K562 (cell line): Measurements from ENCODE around the gene AGFG2. TPM values are rescaled to one million over a fixed set of nuclear protein-coding genes. Genes with fewer than 3 reads are reported as not detected.

Experiments
- ELF4 ChIP-seq: fragments of 450-650 bp; formaldehyde crosslinking; IDR thresholded peaks from 2 replicates; pipeline ENCODE4 v1.4.0; 2022; ENCODE audit warnings: missing genetic modification characterization
- HLTF ChIP-seq: fragments of 450-650 bp; IDR thresholded peaks from 2 replicates; pipeline ENCODE4 v1.6.1; 2016
- JUNB ChIP-seq: fragments of 450-650 bp; formaldehyde crosslinking; conservative IDR thresholded peaks from 2 replicates; pipeline ENCODE4 v1.4.0; 2020; ENCODE audit warnings: mild to moderate bottlenecking
- LARP7 ChIP-seq: fragments of 450-650 bp; IDR thresholded peaks from 2 replicates; pipeline ENCODE4 v1.6.1; 2016
- PHB2 ChIP-seq: fragments of 450-650 bp; IDR thresholded peaks from 2 replicates; pipeline ENCODE4 v1.6.1; 2017; ENCODE audit warnings: low read depth
- TRIM24 ChIP-seq, 2 experiments: fragments of 450-650 bp; IDR thresholded peaks; 2 replicates each; pipeline ENCODE4 v1.6.1; 2016
- ZNF12 ChIP-seq: sonication (generic); formaldehyde crosslinking; IDR thresholded peaks from 2 replicates; pipeline ENCODE4 v1.4.0; 2020; ENCODE audit warnings: mild to moderate bottlenecking, missing genetic modification reagents
- ZNF274 ChIP-seq: IDR thresholded peaks from 2 replicates; pipeline ENCODE4 v1.6.1; 2011; ENCODE audit warnings: low read depth, mild to moderate bottlenecking, low read length, moderate library complexity, borderline replicate concordance
- polyA plus RNA-seq, 8 experiments: library from polyadenylated mRNA; depleted of rRNA in 4 of 8; stranded (reverse) in 5 of 8; unstranded in 3 of 8; fragments of >200 nt; fragmentation: Nextera tagmentation in 2 of 8; fragmentation: Illumina TruSeq in 1 of 8; extraction: Ambion mirVana in 2 of 8; extraction: Trizol in 1 of 8; gene quantifications; 2 replicates each; pipeline versions ENCODE4 v1.2.1 to v1.2.3, GENCODE V29; 2011 to 2014; ENCODE audit warnings: inconsistent platforms in 1 of 8, missing spikeins in 1 of 8
- total RNA-seq, 7 experiments: library from RNA; depleted of rRNA in 6 of 7; stranded (reverse); fragments of >200 nt in 6 of 7; fragmentation: Illumina TruSeq in 2 of 7; extraction: Trizol in 2 of 7; gene quantifications; 2 replicates each; pipeline versions ENCODE4 v1.2.1 to v1.2.3, GENCODE V29; 2011 to 2021; ENCODE audit warnings: low replicate concordance in 1 of 7
- TF ChIP-seq, protein P1 (sequence below): sonication (generic); IDR thresholded peaks from 2 replicates; pipeline ENCODE4 v1.6.1; 2016
- TF ChIP-seq, protein P2 (sequence below): fragments of 250-450 bp; sonication (Bioruptor Pico); IDR thresholded peaks from 2 replicates; pipeline ENCODE4 v1.5.0; 2020; ENCODE audit warnings: mild to moderate bottlenecking, borderline replicate concordance
- TF ChIP-seq, protein P3 (sequence below): sonication (generic); formaldehyde crosslinking; IDR thresholded peaks from 2 replicates; pipeline ENCODE4 v1.8.1; 2023; ENCODE audit warnings: missing genetic modification reagents, mild to moderate bottlenecking, borderline replicate concordance
- TF ChIP-seq, protein P4 (sequence below): sonication (generic); formaldehyde crosslinking; IDR thresholded peaks from 2 replicates; pipeline ENCODE4 v1.8.1; 2023; ENCODE audit warnings: mild to moderate bottlenecking, missing genetic modification reagents
- TF ChIP-seq, protein P5 (sequence below), 2 experiments: fragments of 450-650 bp in 1 of 2; IDR thresholded peaks; 2 replicates each; pipeline ENCODE4 v1.6.1; 2011 to 2017; ENCODE audit warnings: low read depth in 2 of 2, antibody characterized with exemption in 1 of 2, borderline replicate concordance in 1 of 2, low read length in 1 of 2, mild to moderate bottlenecking in 1 of 2, mixed read lengths in 1 of 2; ENCODE audit not compliant: control insufficient read depth in 1 of 2

The AGFG2 gene
- total and polyA plus RNA-seq, 9 of the 15 experiments (the other 6 are each of a cell fraction or from before 2014, with no cell fraction given): 0.31 to 23.1 (median 6.5) TPM

DNA sequence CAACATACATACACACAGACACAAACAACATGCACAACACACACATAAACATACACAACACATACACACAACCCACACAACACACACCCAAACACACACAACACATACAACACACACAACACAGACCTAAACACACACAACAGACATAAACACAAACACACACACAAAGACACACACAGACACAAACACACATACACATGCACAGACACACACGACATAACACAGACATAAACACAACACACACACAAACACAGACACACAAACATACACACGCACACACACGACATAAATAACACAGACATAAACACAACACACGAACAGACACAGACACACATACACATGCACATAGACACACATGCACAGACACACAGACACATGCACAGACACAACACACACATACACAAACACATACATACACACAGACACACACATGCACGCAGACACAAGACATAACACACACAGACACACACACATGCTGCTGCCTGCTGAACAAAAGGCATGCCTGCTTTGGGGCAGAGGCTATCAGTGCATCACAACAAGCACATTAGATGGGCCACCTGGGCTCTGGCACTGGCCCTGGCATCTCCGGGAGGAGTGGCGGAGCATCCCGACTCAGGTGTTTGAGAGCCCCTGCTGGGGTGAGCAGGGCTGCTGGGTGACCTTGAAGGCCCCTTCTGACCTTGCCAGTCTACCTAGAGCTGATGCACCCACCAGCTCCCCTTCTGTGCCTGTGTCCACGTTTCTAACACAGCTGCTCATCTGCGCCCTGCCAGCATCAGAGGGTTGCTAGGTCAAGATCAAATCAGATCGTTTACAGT lies 41.7 kb downstream of the AGFG2 start (continued):
- TF ChIP-seq, protein P1, sequence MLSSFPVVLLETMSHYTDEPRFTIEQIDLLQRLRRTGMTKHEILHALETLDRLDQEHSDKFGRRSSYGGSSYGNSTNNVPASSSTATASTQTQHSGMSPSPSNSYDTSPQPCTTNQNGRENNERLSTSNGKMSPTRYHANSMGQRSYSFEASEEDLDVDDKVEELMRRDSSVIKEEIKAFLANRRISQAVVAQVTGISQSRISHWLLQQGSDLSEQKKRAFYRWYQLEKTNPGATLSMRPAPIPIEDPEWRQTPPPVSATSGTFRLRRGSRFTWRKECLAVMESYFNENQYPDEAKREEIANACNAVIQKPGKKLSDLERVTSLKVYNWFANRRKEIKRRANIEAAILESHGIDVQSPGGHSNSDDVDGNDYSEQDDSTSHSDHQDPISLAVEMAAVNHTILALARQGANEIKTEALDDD: no peak
- TF ChIP-seq PHB2: peak; percentile 55; the same call in 1 of the 2 replicates
- peak; percentile 74; the same call in 1 of the 2 replicates for TF ChIP-seq HLTF
- peak in 1 of 2 experiments; percentile 72; a peak in 1 of 4 replicates for TF ChIP-seq TRIM24 (IDR thresholded peaks at IDR 0.05)
- no peak for TF ChIP-seq ZNF12 (CRISPR knock-in tag)
- peak; percentile 90 for TF ChIP-seq LARP7
- peak; percentile 91 for TF ChIP-seq ELF4
- no peak for TF ChIP-seq JUNB (CRISPR knock-in tag)
- TF ChIP-seq, protein P2, sequence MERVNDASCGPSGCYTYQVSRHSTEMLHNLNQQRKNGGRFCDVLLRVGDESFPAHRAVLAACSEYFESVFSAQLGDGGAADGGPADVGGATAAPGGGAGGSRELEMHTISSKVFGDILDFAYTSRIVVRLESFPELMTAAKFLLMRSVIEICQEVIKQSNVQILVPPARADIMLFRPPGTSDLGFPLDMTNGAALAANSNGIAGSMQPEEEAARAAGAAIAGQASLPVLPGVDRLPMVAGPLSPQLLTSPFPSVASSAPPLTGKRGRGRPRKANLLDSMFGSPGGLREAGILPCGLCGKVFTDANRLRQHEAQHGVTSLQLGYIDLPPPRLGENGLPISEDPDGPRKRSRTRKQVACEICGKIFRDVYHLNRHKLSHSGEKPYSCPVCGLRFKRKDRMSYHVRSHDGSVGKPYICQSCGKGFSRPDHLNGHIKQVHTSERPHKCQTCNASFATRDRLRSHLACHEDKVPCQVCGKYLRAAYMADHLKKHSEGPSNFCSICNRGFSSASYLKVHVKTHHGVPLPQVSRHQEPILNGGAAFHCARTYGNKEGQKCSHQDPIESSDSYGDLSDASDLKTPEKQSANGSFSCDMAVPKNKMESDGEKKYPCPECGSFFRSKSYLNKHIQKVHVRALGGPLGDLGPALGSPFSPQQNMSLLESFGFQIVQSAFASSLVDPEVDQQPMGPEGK (CRISPR knock-in tag): no peak
- no peak for TF ChIP-seq ZNF274
- TF ChIP-seq, protein P3, sequence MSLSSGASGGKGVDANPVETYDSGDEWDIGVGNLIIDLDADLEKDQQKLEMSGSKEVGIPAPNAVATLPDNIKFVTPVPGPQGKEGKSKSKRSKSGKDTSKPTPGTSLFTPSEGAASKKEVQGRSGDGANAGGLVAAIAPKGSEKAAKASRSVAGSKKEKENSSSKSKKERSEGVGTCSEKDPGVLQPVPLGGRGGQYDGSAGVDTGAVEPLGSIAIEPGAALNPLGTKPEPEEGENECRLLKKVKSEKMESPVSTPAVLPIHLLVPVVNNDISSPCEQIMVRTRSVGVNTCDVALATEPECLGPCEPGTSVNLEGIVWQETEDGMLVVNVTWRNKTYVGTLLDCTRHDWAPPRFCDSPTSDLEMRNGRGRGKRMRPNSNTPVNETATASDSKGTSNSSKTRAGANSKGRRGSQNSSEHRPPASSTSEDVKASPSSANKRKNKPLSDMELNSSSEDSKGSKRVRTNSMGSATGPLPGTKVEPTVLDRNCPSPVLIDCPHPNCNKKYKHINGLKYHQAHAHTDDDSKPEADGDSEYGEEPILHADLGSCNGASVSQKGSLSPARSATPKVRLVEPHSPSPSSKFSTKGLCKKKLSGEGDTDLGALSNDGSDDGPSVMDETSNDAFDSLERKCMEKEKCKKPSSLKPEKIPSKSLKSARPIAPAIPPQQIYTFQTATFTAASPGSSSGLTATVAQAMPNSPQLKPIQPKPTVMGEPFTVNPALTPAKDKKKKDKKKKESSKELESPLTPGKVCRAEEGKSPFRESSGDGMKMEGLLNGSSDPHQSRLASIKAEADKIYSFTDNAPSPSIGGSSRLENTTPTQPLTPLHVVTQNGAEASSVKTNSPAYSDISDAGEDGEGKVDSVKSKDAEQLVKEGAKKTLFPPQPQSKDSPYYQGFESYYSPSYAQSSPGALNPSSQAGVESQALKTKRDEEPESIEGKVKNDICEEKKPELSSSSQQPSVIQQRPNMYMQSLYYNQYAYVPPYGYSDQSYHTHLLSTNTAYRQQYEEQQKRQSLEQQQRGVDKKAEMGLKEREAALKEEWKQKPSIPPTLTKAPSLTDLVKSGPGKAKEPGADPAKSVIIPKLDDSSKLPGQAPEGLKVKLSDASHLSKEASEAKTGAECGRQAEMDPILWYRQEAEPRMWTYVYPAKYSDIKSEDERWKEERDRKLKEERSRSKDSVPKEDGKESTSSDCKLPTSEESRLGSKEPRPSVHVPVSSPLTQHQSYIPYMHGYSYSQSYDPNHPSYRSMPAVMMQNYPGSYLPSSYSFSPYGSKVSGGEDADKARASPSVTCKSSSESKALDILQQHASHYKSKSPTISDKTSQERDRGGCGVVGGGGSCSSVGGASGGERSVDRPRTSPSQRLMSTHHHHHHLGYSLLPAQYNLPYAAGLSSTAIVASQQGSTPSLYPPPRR: 0 out of 2 replicates have a peak, but pooled peaks have one; percentile 29
- TF ChIP-seq, protein P4, sequence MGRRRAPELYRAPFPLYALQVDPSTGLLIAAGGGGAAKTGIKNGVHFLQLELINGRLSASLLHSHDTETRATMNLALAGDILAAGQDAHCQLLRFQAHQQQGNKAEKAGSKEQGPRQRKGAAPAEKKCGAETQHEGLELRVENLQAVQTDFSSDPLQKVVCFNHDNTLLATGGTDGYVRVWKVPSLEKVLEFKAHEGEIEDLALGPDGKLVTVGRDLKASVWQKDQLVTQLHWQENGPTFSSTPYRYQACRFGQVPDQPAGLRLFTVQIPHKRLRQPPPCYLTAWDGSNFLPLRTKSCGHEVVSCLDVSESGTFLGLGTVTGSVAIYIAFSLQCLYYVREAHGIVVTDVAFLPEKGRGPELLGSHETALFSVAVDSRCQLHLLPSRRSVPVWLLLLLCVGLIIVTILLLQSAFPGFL: no peak
- TF ChIP-seq, protein P5, sequence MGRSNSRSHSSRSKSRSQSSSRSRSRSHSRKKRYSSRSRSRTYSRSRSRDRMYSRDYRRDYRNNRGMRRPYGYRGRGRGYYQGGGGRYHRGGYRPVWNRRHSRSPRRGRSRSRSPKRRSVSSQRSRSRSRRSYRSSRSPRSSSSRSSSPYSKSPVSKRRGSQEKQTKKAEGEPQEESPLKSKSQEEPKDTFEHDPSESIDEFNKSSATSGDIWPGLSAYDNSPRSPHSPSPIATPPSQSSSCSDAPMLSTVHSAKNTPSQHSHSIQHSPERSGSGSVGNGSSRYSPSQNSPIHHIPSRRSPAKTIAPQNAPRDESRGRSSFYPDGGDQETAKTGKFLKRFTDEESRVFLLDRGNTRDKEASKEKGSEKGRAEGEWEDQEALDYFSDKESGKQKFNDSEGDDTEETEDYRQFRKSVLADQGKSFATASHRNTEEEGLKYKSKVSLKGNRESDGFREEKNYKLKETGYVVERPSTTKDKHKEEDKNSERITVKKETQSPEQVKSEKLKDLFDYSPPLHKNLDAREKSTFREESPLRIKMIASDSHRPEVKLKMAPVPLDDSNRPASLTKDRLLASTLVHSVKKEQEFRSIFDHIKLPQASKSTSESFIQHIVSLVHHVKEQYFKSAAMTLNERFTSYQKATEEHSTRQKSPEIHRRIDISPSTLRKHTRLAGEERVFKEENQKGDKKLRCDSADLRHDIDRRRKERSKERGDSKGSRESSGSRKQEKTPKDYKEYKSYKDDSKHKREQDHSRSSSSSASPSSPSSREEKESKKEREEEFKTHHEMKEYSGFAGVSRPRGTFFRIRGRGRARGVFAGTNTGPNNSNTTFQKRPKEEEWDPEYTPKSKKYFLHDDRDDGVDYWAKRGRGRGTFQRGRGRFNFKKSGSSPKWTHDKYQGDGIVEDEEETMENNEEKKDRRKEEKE (IDR thresholded peaks at IDR 0.05; ENCODE audit: borderline replicate concordance in 1 of 2, control insufficient read depth in 1 of 2, low read depth in 2 of 2, low read length in 1 of 2): peak in 1 of 2 experiments; percentile 63; a peak in 1 of 4 replicates
